Spleen (tissue), 11 donors: ENCODE data around the gene FRMD6. TPM values are rescaled to one million over a fixed set of nuclear protein-coding genes. Genes with fewer than 3 reads are reported as not detected.

Experiments used
- DNase-seq: peaks from one replicate; pipeline ENCODE4 v3.0.0-alpha.2; 2020
- H3K27ac ChIP-seq, 8 donors: fragments of 200-600 bp; sonication (generic) in 7 of 8; 1 replicate in 4 of 8; 2 replicates in 4 of 8; pipeline versions ENCODE4 v1.5.0 to v1.8.0; 2016 to 2021; ENCODE audit warnings: inconsistent platforms in 4 of 8, mild to moderate bottlenecking in 4 of 8, moderate library complexity in 1 of 8
- H3K27me3 ChIP-seq, 7 donors: fragments of 200-600 bp; sonication (generic) in 6 of 7; replicated peaks in 1 of 7; 1 replicate in 4 of 7; 2 replicates in 3 of 7; pipeline versions ENCODE4 v1.5.0 to v1.8.0; 2016 to 2021; ENCODE audit warnings: inconsistent platforms in 3 of 7, mild to moderate bottlenecking in 1 of 7
- H3K36me3 ChIP-seq, 6 donors: fragments of 200-600 bp; sonication (generic) in 5 of 6; 1 replicate in 4 of 6; 2 replicates in 2 of 6; pipeline versions ENCODE4 v1.5.0 to v1.8.0; 2016 to 2021; ENCODE audit warnings: inconsistent platforms in 2 of 6
- H3K4me1 ChIP-seq, 6 donors: fragments of 200-600 bp; sonication (generic) in 5 of 6; 1 replicate in 3 of 6; 2 replicates in 3 of 6; pipeline versions ENCODE4 v1.5.0 to v1.8.0; 2016 to 2021; ENCODE audit warnings: inconsistent platforms in 3 of 6
- H3K4me3 ChIP-seq, 8 donors: fragments of 200-600 bp; sonication (generic) in 7 of 8; 1 replicate in 4 of 8; 2 replicates in 4 of 8; pipeline versions ENCODE4 v1.5.0 to v1.8.0; 2016 to 2021; ENCODE audit warnings: inconsistent platforms in 4 of 8, mild to moderate bottlenecking in 4 of 8, moderate library complexity in 2 of 8
- H3K9me3 ChIP-seq, 8 donors: fragments of 200-600 bp; sonication (generic) in 7 of 8; 1 replicate in 4 of 8; 2 replicates in 4 of 8; pipeline versions ENCODE4 v1.5.0 to v1.8.0; 2016 to 2021; ENCODE audit warnings: inconsistent platforms in 4 of 8
- CTCF ChIP-seq, 11 experiments: fragments of 200-600 bp in 7 of 11; fragments of 450-650 bp in 4 of 11; sonication (generic) in 4 of 11; IDR thresholded peaks in 8 of 11; conservative IDR thresholded peaks in 3 of 11; 1 replicate in 7 of 11; 2 replicates in 4 of 11; pipeline versions ENCODE4 v1.4.0 to v1.8.0; 2016 to 2021; ENCODE audit warnings: antibody characterized with exemption in 11 of 11, inconsistent platforms in 4 of 11, mild to moderate bottlenecking in 1 of 11
- POLR2A ChIP-seq, 3 donors: fragments of 450-650 bp; IDR thresholded peaks; one replicate each; pipeline ENCODE4 v1.5.1; 2017; ENCODE audit warnings: antibody characterized with exemption in 3 of 3, mild to moderate bottlenecking in 1 of 3
- POLR2AphosphoS5 ChIP-seq, 3 donors: sonication (generic); formaldehyde crosslinking; IDR thresholded peaks; one replicate each; pipeline ENCODE4 v1.5.1; 2017; ENCODE audit warnings: antibody characterized with exemption in 3 of 3
- WGBS, 5 donors: extraction: QIAGEN DNeasy Blood & Tissue Kit in 3 of 5; methylation state at CpG; one replicate each; pipeline versions ENCODE4 v1.1.5 to v1.1.7; 2013 to 2018; 5-methylcytosine and 5-hydroxymethylcytosine counted together
- intact Hi-C: fragments of 100-400 bp; cut with DNase I; formaldehyde crosslinking; loops from one replicate; pipeline ENCODE4 v1.15.0; 2023; ENCODE audit warnings: low total_unique reads
- polyA plus RNA-seq, 3 donors: library from polyadenylated mRNA; stranded (reverse); fragments of 200-250 nt; gene quantifications; one replicate each; pipeline ENCODE4 v1.2.1, GENCODE V29; 2013
- small RNA-seq, 4 donors: library from RNA; depleted of rRNA; stranded (forward); fragments of <200 nt; gene quantifications; one replicate each; pipeline ENCODE3, GENCODE V24; 2016
- total RNA-seq, 7 donors: library from RNA; depleted of rRNA in 3 of 7; stranded (reverse); fragments of >200 nt in 3 of 7; fragmentation: NEBNext Ultra II Directional in 4 of 7; extraction: Animal tissue kit (Norgen Biotek cat#: 25700) in 4 of 7; gene quantifications; one replicate each; pipeline versions ENCODE4 v1.1.0 to v1.2.1, GENCODE V29; 2016 to 2021
- donor health status: healthy with polysubstance abuse.
- donor health status: DM: no; HTN: no; CAD: no; lungs with moderate emphysema.
- donor health status: DM: no; HTN: no; CAD: no.
- donor health status: Bipolar disorder and iron deficiency.
- donor health status: healthy.
- donor health status: DM: no; HTN: no; CAD: no.
- donor health status: DM: yes; HTN: yes; CAD: no.

Gene FRMD6
- total and polyA plus RNA-seq, 10 donors = 2.2 to 37.2 (median 26.7) TPM

- intact Hi-C loops = no loop called here
- Histone ChIP-seq H3K4me3 (no peak overlapping the region), H3K9me3 (no peaks in the 10 kb centered on the region), H3K4me1 (peaks cover 7 to 20% (median 8%) of the 10 kb centered on the region in 6 donors), H3K36me3 (no peaks in the 10 kb centered on the region), H3K27me3 (peaks cover 0 to 10% (median 0%) of the 10 kb centered on the region in 7 donors), H3K27ac (no peak overlapping the region)
- DNase-seq = no peak
- WGBS, 5 donors = 44 to 46% (median 45%) methylated on average over 13 of the region's 13 CpGs
- TF ChIP-seq POLR2A (IDR thresholded peaks at IDR 0.05) (no peak), CTCF (IDR thresholded peaks at IDR 0.05 in 8 of 11, conservative IDR thresholded peaks at IDR 0.05 in 3 of 11) (peak in 8 of 11 experiments; percentile 20 to 58 (median 40)), POLR2AphosphoS5 (IDR thresholded peaks at IDR 0.05) (no peak)
These were observed 124.6 kb downstream of the FRMD6 start for GRCh38 chr14:51776102-51776894.

- peak; percentile 83 for DNase-seq
- Histone ChIP-seq H3K36me3 (no peaks in the 10 kb centered on the region), H3K4me3 (no peak overlapping the region), H3K9me3 (peaks cover 0 to 2% (median 0%) of the 10 kb centered on the region in 8 donors), H3K4me1 (peaks cover 7 to 30% (median 12%) of the 10 kb centered on the region in 6 donors), H3K27ac (no peak overlapping the region), H3K27me3 (peaks cover 0 to 10% (median 0%) of the 10 kb centered on the region in 7 donors)
- WGBS, 5 donors = 9 to 12% (median 11%) methylated on average over 13 of the region's 13 CpGs
- intact Hi-C loops = loop anchor here (5.0 kb wide), 1 partner anchor 498 kb away; no protein-coding TSS in a partner anchor
- TF ChIP-seq POLR2AphosphoS5 (IDR thresholded peaks at IDR 0.05) (no peak), CTCF (IDR thresholded peaks at IDR 0.05 in 8 of 11, conservative IDR thresholded peaks at IDR 0.05 in 3 of 11) (peak; percentile 57 to 88 (median 82)), POLR2A (IDR thresholded peaks at IDR 0.05) (no peak)
These were observed 128.4 kb downstream of the FRMD6 start for GRCh38 chr14:51780006-51780692.

Small RNA genes within 50 kb of the gene (small RNA-seq; reads per million reads assigned to genes)
- 0 reads per million in 4 donors for gene OR7E159P
- gene RNA5SP385 = 0 reads per million in 4 donors
- 0 reads per million in 4 donors for gene RNU6-301P

Other genes starting within 250 kb of the FRMD6 start
- 100 to 1,000 TPM in 5 of 7 donors, 10 to 100 TPM in 2; 77.4 to 180 (median 112) TPM for gene GNG2, start 208.7 kb downstream of the FRMD6 start, total RNA-seq
- gene GNG2, start 208.7 kb downstream of the FRMD6 start, polyA plus RNA-seq = 10 to 100 TPM; 23.6 to 36.8 (median 30.7) TPM